G401.6 (cell line): Measurements from ENCODE around the gene CD22.

ENCODE experiments used
- FAIRE-seq: peaks from 2 replicates; lab custom pipeline; 2012; peaks lifted over from hg19 to GRCh38; lab: Jason Lieb, UNC

The CD22 gene

DNA sequence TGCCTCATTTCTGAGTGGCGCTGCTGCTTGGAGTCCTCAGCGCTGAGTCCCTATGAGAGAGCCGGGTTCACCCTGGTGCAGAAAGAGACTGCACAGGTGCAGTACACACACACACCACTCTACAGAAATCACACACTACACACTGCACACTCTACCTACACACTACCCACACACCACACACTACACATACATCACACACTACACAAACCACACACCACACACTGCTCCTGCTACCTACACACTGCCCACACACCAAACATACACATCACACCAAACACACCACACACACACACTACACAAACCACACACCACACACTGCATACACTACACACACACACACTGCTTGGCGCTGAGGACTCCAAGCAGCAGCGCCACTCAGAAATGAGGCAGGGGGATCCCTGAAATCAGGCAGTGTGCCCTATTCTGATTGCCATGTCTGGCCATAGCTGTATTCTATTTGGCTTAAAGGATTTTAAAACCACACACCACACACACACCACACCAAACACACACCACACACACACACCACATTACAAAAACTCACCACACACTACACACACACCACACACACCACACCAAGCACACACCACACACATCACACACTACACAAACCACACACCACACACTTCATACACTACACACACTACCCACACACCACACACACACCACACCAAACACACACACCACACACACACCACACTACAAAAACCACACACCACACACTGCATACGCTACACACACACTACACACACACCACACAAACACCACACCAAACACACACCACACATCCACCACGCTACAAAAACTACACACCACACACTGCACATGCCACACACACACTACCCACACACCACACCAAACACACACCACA is 32.1 kb upstream of the CD22 start:
- no peak for FAIRE-seq

DNA sequence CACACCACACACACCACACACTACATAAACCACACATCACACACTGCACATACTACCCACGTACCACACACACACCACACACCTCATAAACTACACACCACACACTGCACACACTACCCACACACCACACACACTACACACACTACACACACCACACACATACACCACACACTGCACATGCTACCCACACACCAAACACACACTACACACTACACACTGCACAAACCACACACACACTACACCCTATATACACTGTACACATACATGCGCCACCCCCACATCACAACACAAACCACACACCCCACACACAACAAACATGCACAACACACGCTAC is 31.5 kb upstream of the CD22 start:
- no peak for FAIRE-seq

GRCh38 chr19:35297922-35298321 is 31.1 kb upstream of the CD22 start:
- no peak for FAIRE-seq

- FAIRE-seq = no peak
Observed at GRCh38 chr19:35298561-35298972, 30.4 kb upstream of the CD22 start.

DNA sequence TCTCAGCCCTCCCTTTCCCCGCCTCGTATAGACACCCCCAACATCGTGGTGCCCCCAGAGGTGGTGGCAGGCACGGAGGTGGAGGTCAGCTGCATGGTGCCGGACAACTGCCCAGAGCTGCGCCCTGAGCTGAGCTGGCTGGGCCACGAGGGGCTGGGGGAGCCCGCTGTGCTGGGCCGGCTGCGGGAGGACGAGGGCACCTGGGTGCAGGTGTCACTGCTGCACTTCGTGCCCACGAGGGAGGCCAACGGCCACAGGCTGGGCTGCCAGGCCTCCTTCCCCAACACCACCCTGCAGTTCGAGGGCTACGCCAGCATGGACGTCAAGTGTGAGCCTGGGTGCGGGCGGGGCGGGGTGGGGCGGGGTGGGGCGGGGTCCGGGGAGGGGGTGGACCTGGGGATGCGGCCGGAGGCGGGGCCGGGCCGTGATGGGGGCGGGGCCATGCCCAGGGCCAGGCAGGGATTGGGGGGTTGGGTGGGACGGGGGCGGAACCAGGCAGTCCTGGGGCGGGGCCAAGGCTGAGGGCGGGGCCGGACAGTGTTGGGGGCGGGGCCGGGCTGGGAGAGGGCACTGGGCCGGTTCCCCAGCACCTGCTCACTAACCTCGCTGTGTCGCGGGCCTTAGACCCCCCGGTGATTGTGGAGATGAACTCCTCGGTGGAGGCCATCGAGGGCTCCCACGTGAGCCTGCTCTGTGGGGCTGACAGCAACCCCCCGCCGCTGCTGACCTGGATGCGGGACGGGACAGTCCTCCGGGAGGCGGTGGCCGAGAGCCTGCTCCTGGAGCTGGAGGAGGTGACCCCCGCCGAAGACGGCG is 29.3 kb upstream of the CD22 start:
- FAIRE-seq = no peak

DNA sequence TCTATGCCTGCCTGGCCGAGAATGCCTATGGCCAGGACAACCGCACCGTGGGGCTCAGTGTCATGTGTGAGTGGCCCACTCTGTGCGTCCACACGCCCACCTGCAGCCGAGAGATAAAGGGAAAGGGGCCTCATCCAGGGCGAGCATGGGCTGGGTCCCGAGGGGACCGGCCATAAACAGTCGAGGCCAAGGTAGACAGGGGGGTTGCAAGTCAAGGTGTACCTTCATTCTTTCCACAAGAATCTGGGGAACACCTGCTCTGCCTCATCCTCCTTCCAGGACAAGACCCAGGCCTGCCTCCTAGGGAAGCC is 28.7 kb upstream of the CD22 start:
- no peak for FAIRE-seq

GRCh38 chr19:35301961-35302360 is 27.0 kb upstream of the CD22 start:
- FAIRE-seq = no peak

DNA sequence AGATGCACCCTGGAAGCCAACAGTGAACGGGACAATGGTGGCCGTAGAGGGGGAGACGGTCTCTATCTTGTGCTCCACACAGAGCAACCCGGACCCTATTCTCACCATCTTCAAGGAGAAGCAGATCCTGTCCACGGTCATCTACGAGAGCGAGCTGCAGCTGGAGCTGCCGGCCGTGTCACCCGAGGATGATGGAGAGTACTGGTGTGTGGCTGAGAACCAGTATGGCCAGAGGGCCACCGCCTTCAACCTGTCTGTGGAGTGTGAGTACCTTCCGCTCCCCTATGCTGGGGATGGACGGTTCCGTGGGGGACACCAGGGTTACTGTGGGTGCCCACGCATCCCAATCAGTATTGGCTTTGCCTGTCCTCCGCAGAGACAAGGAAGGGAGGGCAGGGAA is 26.5 kb upstream of the CD22 start:
- no peak for FAIRE-seq

DNA sequence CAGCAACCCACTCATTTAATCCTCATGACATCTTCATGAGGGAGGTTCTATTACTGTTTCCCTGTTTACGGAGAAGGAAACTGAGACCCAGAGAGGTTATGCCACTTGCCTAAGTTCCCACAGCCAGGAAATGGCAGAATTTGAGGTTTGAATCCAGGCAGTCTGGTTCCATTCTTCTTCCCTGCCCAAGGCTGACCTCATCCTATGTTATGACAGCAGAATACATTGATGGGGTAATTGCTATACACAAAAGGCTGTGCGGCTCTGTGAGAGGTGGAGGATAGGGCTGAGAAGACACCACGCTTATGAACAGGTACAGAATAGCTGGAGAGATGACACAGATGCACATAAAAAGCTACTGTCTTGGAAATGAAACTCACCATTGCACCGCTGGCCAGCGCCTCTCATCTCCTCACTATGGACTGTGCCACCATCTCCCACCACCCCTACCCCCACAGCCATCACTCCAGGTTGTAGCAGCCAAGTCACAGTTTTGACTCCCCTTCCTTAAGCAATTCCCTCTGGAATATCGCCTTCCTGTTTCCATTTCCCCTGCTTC is 25.6 kb upstream of the CD22 start:
- no peak for FAIRE-seq

DNA sequence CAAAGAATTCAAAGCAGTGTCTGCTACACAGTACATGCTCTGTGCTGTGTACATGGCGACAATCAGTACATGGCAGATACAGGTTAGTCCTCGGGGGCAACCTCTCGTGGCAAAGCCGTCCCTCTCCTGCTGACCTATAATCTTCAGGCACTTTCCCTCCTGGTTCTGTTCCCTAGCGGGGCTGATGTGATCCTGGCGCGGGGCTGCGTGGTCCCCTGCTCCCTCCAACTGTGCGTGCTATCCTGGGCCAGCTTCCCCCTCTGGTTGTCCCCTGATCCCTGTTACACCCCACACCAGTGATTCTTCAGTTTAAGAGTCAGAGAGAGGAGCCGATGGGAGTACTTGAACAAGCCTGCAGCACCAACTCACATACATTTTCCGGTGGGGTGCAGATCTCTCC is 25.0 kb upstream of the CD22 start:
- no peak for FAIRE-seq

DNA sequence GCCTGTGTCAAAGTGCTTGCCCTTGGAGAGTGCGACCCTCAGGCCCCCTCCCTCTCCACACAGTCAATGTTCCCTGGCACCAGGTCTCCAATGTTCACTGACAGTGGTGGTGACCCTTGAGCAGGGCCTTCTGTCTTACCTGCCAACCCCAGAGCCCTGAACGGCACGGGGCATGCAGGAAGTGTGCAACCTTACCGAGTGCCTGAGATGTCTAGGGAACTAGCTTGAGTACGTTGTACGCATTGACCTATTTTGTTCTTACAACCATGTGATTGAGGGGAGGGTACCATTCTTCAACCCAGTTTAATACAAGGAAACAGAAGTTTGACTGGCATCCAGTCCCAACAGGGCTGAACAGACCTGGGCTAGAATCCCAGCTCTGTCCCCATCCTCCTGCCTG is 23.8 kb upstream of the CD22 start:
- no peak for FAIRE-seq

- no peak for FAIRE-seq
Observed at GRCh38 chr19:35306473-35307246, 22.3 kb upstream of the CD22 start.

DNA sequence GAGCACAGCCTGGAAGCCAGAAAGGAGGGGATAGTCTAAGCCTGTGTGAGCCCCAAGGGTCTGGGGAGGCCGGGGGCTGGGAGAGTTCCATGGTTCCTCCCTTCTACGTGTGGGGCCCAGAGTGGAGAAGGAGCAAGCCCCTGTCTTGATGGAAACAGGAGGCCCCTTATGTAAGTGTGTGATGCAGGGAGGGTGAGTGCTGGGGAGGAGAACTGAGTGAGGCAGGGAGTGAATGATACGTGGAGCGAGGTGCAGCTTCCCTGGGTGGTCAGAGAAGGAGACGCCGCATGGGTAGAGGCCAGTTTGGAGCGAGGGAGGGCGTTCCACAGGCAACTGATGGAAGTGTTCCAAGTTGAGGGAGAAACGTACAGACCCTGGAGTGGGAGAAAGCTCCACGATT is 21.1 kb upstream of the CD22 start:
- FAIRE-seq = no peak

- no peak for FAIRE-seq
Observed at GRCh38 chr19:35308910-35309309, 20.1 kb upstream of the CD22 start.

DNA sequence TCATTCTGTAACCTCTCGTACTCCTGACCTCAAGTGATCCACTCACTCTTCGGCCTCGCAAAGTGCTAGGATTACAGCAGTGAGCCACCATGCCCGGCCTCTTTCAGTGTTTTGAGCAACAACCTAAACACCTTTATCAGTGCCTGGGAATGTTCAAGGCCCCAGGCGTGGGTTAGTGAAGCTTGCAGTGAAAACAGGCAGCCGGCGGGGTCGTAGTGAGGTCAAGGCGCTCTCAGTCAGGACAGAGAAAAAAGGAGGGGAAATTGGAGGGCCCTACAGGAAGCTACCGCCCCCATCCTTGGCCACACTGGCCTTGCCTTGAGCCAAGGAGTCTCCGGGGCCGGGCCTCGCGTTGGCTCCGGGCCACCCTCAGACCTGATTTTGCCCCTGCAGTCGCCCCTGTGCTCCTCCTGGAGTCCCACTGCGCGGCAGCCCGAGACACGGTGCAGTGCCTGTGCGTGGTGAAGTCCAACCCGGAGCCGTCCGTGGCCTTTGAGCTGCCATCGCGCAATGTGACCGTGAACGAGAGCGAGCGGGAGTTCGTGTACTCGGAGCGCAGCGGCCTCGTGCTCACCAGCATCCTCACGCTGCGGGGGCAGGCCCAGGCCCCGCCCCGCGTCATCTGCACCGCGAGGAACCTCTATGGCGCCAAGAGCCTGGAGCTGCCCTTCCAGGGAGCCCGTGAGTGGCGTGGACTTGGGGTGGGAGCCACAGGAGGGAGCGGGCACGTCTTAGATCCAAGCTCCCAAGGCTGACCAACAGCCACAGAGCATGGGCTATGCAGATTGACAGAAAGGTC is 19.3 kb upstream of the CD22 start:
- no peak for FAIRE-seq

DNA sequence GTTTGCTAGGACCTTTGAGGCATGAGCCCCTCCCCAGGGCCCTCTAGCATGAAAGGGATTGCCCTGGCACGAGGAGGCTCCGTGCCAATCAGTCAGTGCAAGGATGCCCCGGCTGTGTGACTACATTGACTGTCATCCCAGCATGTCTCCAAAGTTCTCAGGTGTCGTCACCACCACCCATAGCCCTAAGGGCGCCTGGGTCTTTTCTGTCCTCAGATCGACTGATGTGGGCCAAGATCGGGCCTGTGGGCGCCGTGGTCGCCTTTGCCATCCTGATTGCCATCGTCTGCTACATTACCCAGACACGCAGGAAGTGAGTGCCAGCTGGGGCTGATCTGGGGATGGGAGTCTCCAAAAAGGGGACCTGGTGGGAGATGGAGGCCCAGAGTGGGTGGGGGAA is 18.7 kb upstream of the CD22 start:
- no peak for FAIRE-seq

DNA sequence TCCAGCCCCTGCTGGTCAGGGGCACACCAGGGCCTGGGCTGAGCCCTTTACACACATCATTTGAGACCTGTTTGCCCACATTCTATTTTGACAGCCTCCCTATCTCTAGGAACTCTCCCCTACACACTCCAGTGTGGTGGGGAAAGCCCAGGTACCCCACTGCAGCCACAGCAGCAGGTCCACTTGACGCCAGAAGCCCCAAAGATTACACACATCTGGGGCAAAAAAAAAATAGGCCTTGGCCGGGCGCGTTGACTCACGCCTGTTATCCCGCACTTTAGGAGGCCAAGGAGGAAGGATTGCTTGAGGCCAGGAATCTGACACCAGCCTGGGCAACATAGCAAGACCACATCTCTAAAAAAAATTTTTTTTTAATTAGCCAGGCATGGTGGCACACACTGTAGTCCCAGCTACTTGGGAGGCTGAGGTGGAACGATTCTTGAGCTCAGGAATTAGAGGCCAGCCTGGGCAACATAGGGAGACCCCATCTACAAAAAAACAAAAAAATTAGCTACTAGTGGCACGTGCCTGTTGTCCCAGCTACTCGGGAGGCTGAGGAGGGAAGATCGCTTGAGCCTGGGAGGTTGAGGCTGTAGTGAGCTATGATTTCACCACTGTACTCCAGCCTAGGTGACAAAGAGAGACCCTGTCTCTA is 18.0 kb upstream of the CD22 start:
- no peak for FAIRE-seq

DNA sequence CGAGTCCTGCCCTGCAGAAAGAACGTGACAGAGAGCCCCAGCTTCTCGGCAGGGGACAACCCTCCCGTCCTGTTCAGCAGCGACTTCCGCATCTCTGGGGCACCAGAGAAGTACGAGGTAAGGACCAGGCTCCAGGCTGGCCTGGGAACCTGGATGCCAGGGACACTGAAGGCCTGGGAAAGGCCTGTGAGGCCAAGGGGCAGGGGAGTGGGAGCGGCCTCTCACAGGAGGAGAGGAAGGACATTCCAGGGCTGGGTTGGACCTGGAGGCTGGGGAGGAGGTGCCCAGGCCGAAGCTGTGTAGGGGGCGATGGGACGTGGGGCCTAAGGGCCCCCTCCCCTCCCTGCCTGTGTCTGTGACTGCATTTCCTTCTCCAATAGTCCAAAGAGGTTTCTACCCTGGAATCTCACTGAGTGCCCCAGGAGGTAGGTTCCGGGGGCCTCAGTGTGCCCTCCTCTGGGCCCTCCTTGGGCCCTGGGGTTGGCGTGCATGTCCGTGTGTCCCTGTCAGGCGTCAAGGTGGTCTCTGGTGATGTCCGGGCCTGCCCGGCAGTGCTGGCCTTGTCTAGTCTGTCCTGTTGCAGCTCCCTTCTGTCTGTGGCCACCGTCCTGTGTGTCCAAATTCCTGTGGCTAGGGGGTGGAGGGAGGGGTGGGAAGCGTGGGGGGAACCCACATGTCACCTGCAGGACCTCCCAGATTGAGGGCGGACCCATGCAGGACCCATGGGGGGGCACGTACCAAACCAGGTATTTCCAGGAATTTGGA is 16.9 kb upstream of the CD22 start:
- FAIRE-seq = no peak

DNA sequence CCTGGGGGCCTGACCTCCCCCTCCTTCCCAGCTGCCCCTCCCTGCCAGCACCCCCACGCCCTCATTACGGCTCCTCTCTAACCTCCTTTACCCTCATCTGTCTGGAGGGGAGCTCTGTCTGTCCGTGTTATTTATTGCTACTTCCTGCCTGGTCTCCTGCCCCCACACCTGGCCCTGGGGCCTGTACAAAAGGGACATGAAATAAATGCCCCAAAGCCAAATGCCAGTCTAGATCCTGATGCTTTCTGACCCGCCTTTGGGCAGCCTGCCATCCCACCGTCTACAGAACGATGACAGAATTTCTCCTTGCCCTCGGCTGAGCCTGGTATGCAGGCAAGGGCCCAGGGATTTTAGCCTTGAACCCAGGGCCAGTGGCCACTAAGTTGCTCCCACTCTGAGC is 15.4 kb upstream of the CD22 start:
- no peak for FAIRE-seq

DNA sequence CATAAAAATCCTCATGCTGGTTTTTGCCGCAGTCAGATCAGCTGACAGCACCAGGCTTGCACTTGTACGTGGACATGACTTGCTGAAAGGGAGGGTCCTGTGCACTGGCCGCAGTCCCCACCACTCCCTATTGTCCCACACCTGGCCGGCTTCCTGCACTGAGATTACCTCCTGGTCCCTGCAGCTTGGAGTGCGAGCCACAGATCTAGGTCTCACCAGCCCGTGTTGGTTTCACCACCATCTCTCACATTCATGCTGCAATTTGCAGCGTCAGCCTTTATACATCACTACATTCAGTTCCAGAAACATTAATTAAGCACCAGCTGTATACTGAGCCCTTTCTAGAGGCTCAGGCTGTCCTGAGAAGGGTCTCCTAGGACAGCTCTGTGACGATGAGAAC is 15.0 kb upstream of the CD22 start:
- no peak for FAIRE-seq
